Measurements from ENCODE around the gene PFDN2. TPM values are rescaled to one million over a fixed set of nuclear protein-coding genes. Genes with fewer than 3 reads are reported as not detected.

Gene PFDN2
- total and polyA plus RNA-seq, 2 experiments from 2014 or later: 45.6 to 352 TPM

GRCh38 chr1:161113915-161114314 lies 3.9 kb downstream of the PFDN2 start:
- DNase-seq (ENCODE audit: low spot score) (no peak), ATAC-seq (no peak)
- H3K4me2 ChIP-seq: no peak overlapping the region
- H3K4me1 ChIP-seq (ENCODE audit: insufficient read depth): peaks cover 14% of the 10 kb centered on the region
- H3K27ac ChIP-seq (ENCODE audit: low read depth): peak overlapping the region; percentile 59; the same call in 1 of the 2 replicates
- no peak overlapping the region for H3K4me3 ChIP-seq
- no peak overlapping the region for H3K4me3 Mint-ChIP-seq
- H3K9me2 ChIP-seq (ENCODE audit: insufficient read depth): no peaks in the 10 kb centered on the region
- H3K27me3 ChIP-seq (ENCODE audit: insufficient read depth): no peaks in the 10 kb centered on the region
- no peak overlapping the region for H3K27ac Mint-ChIP-seq
- no peaks in the 10 kb centered on the region for H3K36me3 ChIP-seq (ENCODE audit: insufficient read depth)
- peaks cover 9% of the 10 kb centered on the region for H3K4me1 Mint-ChIP-seq
- H3K9me3 Mint-ChIP-seq: no peaks in the 10 kb centered on the region
- H4K20me1 ChIP-seq (replicated peaks; ENCODE audit: insufficient read depth): peaks cover 51% of the 10 kb centered on the region
- H3K36me3 Mint-ChIP-seq (ENCODE audit: low read depth): peaks cover 1% of the 10 kb centered on the region; the same call in 1 of the 3 replicates
- TF ChIP-seq ETS1 (IDR thresholded peaks at IDR 0.05): no peak
- no peak for TF ChIP-seq STAT1 (IDR thresholded peaks at IDR 0.05; ENCODE audit: unreplicated experiment)
- no peak for TF ChIP-seq JUNB (IDR thresholded peaks at IDR 0.05; ENCODE audit: unreplicated experiment)
- no peak for TF ChIP-seq CREB1 (CRISPR knock-in tag; IDR thresholded peaks at IDR 0.05; ENCODE audit: low read depth)
- TF ChIP-seq EZH2phosphoT487 (IDR thresholded peaks at IDR 0.05; ENCODE audit: unreplicated experiment): no peak
- no peak for TF ChIP-seq NANOG (IDR thresholded peaks at IDR 0.05; ENCODE audit: borderline replicate concordance)
- no peak for TF ChIP-seq ZNF331 (CRISPR knock-in tag; IDR thresholded peaks at IDR 0.05; ENCODE audit: low read depth)
- TF ChIP-seq POLR2AphosphoS5 (IDR thresholded peaks at IDR 0.05; ENCODE audit: low read depth): no peak
- no peak for TF ChIP-seq CTCF (conservative IDR thresholded peaks at IDR 0.05; ENCODE audit: low read depth in 2 of 2)
- TF ChIP-seq ZNF462 (CRISPR knock-in tag; IDR thresholded peaks at IDR 0.05): no peak
- no peak for TF ChIP-seq EZH2 (IDR thresholded peaks at IDR 0.05; ENCODE audit: low read depth, unreplicated experiment)
- no peak for TF ChIP-seq REST (IDR thresholded peaks at IDR 0.05; ENCODE audit: unreplicated experiment)
- TF ChIP-seq ZNF114 (CRISPR knock-in tag; IDR thresholded peaks at IDR 0.05): no peak
- peaks cover 29% of the 10 kb centered on the region for H3F3A ChIP-seq (replicated peaks; ENCODE audit: low read depth)
- H2AFZ ChIP-seq: no peak overlapping the region
- H3K79me2 ChIP-seq (replicated peaks; ENCODE audit: insufficient read depth): peaks cover 91% of the 10 kb centered on the region
- H3K27me3 Mint-ChIP-seq (ENCODE audit: insufficient read depth, low read depth, poor library complexity): peaks cover 12% of the 10 kb centered on the region
